ENCODE measurements around the gene GAREM1.

Gene GAREM1

DNA sequence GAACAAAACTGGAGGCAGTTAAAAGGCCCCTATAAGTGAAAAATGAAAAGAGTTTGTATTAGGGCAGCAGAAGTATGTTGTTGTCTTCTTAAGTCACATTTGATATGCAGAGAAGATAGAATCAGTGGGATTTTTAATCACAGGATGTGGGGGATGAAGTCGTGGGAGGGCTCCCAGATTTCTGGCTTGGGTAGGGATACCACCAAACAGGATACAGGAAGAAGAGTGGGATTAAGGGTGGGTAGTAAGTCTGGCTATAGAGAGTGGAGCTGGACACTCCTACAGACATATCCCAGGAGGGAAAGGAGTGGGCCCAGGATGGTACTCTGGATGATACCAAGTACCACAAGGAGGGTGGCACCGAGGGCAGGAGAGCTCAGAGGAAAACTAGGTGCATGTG lies 99.3 kb downstream of the GAREM1 start:
- DNase-seq (ENCODE audit: low read depth): no peak
- TF ChIP-seq, protein P1, sequence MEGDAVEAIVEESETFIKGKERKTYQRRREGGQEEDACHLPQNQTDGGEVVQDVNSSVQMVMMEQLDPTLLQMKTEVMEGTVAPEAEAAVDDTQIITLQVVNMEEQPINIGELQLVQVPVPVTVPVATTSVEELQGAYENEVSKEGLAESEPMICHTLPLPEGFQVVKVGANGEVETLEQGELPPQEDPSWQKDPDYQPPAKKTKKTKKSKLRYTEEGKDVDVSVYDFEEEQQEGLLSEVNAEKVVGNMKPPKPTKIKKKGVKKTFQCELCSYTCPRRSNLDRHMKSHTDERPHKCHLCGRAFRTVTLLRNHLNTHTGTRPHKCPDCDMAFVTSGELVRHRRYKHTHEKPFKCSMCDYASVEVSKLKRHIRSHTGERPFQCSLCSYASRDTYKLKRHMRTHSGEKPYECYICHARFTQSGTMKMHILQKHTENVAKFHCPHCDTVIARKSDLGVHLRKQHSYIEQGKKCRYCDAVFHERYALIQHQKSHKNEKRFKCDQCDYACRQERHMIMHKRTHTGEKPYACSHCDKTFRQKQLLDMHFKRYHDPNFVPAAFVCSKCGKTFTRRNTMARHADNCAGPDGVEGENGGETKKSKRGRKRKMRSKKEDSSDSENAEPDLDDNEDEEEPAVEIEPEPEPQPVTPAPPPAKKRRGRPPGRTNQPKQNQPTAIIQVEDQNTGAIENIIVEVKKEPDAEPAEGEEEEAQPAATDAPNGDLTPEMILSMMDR (conservative IDR thresholded peaks at IDR 0.05; ENCODE audit: control insufficient read depth, insufficient read depth, low read depth, low read length): no peak
- H3K4me3 ChIP-seq (ENCODE audit: control insufficient read depth, low read depth, low read length): no peak overlapping the region

DNA sequence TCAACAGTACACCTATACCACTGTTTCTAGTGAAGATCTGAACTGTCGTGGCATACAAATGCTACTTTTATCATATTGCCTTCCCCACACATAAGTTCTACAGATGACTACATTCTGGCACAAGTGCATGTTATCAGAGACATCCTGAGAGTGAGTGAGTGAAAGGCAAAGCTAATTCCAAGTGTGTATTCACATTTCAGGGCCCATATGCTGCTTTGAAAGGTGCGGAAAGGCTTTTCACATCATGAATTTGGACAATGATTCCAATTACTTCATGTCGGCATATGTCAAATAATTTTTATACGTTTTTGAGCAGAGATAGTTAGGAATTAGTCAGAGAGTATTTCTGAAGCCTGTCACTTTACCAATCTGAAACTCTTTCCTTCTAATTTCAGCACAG lies 101.7 kb downstream of the GAREM1 start:
- TF ChIP-seq, protein P1 (conservative IDR thresholded peaks at IDR 0.05; ENCODE audit: control insufficient read depth, insufficient read depth, low read depth, low read length): no peak

DNA sequence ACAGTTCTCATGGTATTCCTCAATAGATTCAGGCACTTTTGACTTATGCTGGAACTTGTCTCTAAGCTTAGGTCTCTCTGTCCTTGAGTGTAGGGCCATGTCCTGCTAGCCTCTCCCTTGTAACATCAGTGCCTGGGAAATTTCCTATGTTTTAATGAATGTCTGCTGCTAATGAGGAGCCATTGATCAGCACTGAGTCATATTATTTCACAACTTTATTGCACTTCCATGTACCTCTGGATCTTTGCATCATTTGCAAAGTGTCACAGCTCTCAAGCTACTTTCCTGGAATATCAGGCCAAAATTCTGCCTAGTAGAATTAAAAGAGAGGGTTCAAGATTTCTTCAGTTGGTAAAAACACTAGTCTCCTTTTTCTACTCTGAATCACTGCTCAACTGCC lies 102.5 kb downstream of the GAREM1 start:
- TF ChIP-seq, protein P1 (conservative IDR thresholded peaks at IDR 0.05; ENCODE audit: control insufficient read depth, insufficient read depth, low read depth, low read length): no peak
- peak; percentile 63 for DNase-seq (ENCODE audit: low read depth)
- no peak overlapping the region for H3K4me3 ChIP-seq (ENCODE audit: control insufficient read depth, low read depth, low read length)

More for the DNA sequence above, 101.7 kb downstream of the GAREM1 start:
- no peak for DNase-seq (ENCODE audit: low read depth)
- H3K4me3 ChIP-seq (ENCODE audit: control insufficient read depth, low read depth, low read length): no peak overlapping the region

DNA sequence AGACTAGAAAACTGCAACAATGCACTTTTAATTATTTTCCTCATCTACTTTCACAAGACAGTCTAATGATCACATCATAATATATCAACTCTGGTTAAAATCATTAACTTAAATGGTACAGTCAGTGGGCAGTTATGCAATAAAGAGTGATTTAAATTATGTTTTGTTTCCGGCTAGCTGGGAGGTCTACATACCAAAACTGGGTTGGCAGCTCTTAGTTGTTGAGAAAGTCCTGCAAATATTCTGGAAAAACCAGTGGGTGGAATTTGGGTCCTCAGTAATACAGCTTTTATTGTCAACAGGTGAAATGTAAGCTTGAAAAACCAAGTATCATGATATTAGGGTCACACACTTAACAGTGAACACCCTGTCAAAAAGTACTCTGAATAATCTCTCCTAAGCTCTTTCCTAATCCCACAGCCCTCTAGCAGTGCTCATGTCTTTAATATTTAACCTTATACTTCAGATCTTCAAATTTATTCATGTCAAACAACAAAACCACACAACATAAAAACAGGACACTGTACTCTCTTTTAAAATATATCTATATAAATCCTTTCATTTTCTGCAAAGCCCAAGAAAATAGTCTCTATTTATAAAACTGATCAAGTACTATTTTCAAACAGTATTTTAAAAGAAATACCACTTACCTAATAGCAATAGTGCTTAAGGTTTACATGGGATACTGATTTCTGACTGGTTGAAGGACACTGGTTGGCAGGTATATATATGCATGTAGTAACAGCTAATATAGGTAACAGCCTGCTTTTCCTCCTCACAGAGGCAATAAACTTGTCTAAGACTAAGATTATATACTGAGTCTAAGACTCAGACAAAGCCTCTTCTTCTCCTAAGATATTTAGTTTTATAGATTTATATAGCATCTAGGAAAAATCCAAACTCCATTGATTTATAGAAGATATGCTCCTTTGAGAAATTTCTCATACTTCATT lies 103.8 kb downstream of the GAREM1 start:
- no peak overlapping the region for H3K4me3 ChIP-seq (ENCODE audit: control insufficient read depth, low read depth, low read length)
- DNase-seq (ENCODE audit: low read depth): peak; percentile 47
- TF ChIP-seq, protein P1 (conservative IDR thresholded peaks at IDR 0.05; ENCODE audit: control insufficient read depth, insufficient read depth, low read depth, low read length): no peak

DNA sequence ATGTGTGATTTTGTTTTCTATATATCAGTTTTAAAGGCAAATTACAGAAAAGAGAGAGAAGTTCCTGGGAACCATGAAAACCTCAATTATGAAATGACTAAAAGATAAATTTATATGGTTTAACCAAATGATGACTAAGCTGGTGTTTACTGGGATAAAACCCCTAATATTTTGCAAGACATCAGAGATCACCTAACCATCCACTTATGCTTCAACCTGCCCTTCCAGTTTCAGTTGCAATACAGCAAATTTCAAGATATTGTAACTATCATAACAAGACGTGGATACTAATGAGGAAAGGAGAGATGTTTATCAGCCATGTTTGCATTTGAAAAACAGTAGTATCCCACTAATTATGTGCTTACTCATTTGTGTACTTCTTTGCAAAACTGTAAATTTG lies 108.2 kb downstream of the GAREM1 start:
- TF ChIP-seq, protein P1 (conservative IDR thresholded peaks at IDR 0.05; ENCODE audit: control insufficient read depth, insufficient read depth, low read depth, low read length): no peak
- DNase-seq (ENCODE audit: low read depth): peak; percentile 64

DNA sequence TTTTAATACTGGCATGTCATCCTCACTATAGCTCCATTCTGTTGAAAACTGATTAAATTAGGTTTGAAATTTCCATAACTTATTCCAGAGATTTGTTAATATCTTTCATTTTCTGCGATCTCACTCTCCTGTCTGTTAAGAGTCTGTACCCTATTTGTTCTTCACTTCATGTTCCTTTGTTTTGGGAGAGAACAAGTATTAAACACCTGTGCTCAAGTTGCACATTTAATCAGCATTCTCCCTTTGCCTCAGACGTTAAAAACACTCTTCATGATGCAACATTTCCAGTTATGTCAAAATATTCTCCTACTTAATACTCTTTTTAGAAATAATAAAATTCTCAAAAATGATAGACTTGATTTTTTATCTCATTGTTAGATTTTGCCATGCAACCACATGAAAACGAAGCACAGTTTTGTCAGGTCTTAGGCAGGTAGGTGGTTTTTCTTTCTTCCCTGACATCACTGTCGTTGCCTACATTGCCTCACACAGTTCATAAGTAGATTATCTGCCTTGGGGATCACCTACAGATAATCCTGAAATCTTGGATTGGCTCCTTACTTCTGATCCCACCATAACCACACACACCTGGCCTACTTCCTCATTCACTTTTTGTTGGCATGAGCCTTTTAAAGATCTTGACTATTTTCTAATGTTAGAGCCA lies 109.9 kb downstream of the GAREM1 start:
- no peak overlapping the region for H3K4me3 ChIP-seq (ENCODE audit: control insufficient read depth, low read depth, low read length)
- DNase-seq (ENCODE audit: low read depth): no peak
- TF ChIP-seq, protein P1 (conservative IDR thresholded peaks at IDR 0.05; ENCODE audit: control insufficient read depth, insufficient read depth, low read depth, low read length): no peak

More for the DNA sequence above, 108.2 kb downstream of the GAREM1 start:
- no peak overlapping the region for H3K4me3 ChIP-seq (ENCODE audit: control insufficient read depth, low read depth, low read length)

Data from fibroblast of mammary gland (primary cell).